Thyroid gland (tissue), 4 donors: ENCODE measurements around the gene MDGA2. TPM values are rescaled to one million over a fixed set of nuclear protein-coding genes. Genes with fewer than 3 reads are reported as not detected.
"Not testable (repeated sequence)": the region's sequence is repeated elsewhere in the genome, so short reads cannot be mapped to it uniquely, and the experiment has no call there.

Experiments used
- DNase-seq, 2 donors: peaks; one replicate each; pipeline ENCODE4 v3.0.0-alpha.2; 2019
- H3K27ac ChIP-seq, 3 donors: fragments of 200-600 bp; sonication (generic); 1 replicate in 2 of 3; 2 replicates in 1 of 3; pipeline ENCODE4 v1.5.1; 2016 to 2019; ENCODE audit warnings: mild to moderate bottlenecking in 1 of 3, moderate library complexity in 1 of 3
- H3K27me3 ChIP-seq: fragments of 200-600 bp; sonication (generic); one replicate; pipeline ENCODE4 v1.5.1; 2019
- H3K36me3 ChIP-seq, 2 donors: fragments of 200-600 bp; sonication (generic); one replicate each; pipeline ENCODE4 v1.5.1; 2016 to 2019
- H3K4me1 ChIP-seq, 2 donors: fragments of 200-600 bp; sonication (generic); one replicate each; pipeline ENCODE4 v1.5.1; 2017 to 2019
- H3K4me3 ChIP-seq, 3 donors: fragments of 200-600 bp; sonication (generic); replicated peaks in 1 of 3; 1 replicate in 2 of 3; 2 replicates in 1 of 3; pipeline ENCODE4 v1.5.1; 2016; ENCODE audit warnings: mild to moderate bottlenecking in 1 of 3
- H3K9me3 ChIP-seq: fragments of 200-600 bp; sonication (generic); one replicate; pipeline ENCODE4 v1.5.1; 2017
- CTCF ChIP-seq, 6 experiments: fragments of 200-600 bp in 3 of 6; fragments of 450-650 bp in 3 of 6; sonication (generic) in 3 of 6; IDR thresholded peaks; one replicate each; pipeline ENCODE4 v1.5.1; 2016 to 2019; ENCODE audit warnings: antibody characterized with exemption in 6 of 6, mild to moderate bottlenecking in 2 of 6, inconsistent platforms in 1 of 6, moderate library complexity in 1 of 6
- POLR2A ChIP-seq, 2 donors: fragments of 450-650 bp; IDR thresholded peaks; one replicate each; pipeline ENCODE4 v1.6.1; 2017; ENCODE audit warnings: antibody characterized with exemption in 2 of 2, mild to moderate bottlenecking in 2 of 2, moderate library complexity in 1 of 2
- WGBS, 2 donors: methylation state at CpG; one replicate each; pipeline ENCODE4 v1.1.5; 2017; 5-methylcytosine and 5-hydroxymethylcytosine counted together
- intact Hi-C: fragments of 100-400 bp; cut with DNase I; formaldehyde crosslinking; loops from one replicate; pipeline ENCODE4 v1.15.1; 2023
- total RNA-seq, 4 donors: library from RNA; depleted of rRNA; stranded (reverse); fragments of >200 nt; gene quantifications; one replicate each; pipeline ENCODE4 v1.2.3, GENCODE V29; 2016

The MDGA2 gene
- total RNA-seq, 4 donors from 2014 or later = not detected

- Histone ChIP-seq H3K27me3 (no peaks in the 10 kb centered on the region), H3K9me3 (no peaks in the 10 kb centered on the region), H3K4me3 (no peak overlapping the region), H3K4me1 (no peaks in the 10 kb centered on the region), H3K36me3 (no peaks in the 10 kb centered on the region), H3K27ac (no peak overlapping the region)
- intact Hi-C loops = no loop called here
- WGBS, 2 donors = 59 to 76% methylated on average over 1 of the region's 1 CpG
- TF ChIP-seq CTCF (IDR thresholded peaks at IDR 0.05) = no peak
- DNase-seq = no peak
Measured at GRCh38 chr14:47194055-47194454, 481.4 kb downstream of the MDGA2 start.

- H3K4me3 ChIP-seq, H3K36me3 ChIP-seq, H3K27me3 ChIP-seq, H3K4me1 ChIP-seq, H3K9me3 ChIP-seq, DNase-seq, intact Hi-C loops, H3K27ac ChIP-seq: not testable (repeated sequence)
- 87 to 91% methylated on average over 7 of the region's 7 CpGs for WGBS, 2 donors
Measured at GRCh38 chr14:47192203-47192602, 483.2 kb downstream of the MDGA2 start.

- no peak for DNase-seq
- H3K4me3 ChIP-seq = no peak overlapping the region
- no peak for TF ChIP-seq CTCF (IDR thresholded peaks at IDR 0.05)
- TF ChIP-seq POLR2A (IDR thresholded peaks at IDR 0.05) = no peak
- 89 to 92% methylated on average over 2 of the region's 2 CpGs for WGBS, 2 donors
- no peaks in the 10 kb centered on the region for H3K27me3 ChIP-seq
- no peaks in the 10 kb centered on the region for H3K36me3 ChIP-seq
- H3K27ac ChIP-seq = no peak overlapping the region
- H3K9me3 ChIP-seq = no peaks in the 10 kb centered on the region
- H3K4me1 ChIP-seq = no peaks in the 10 kb centered on the region
- intact Hi-C loops = no loop called here
Measured at GRCh38 chr14:47191700-47192099, 483.7 kb downstream of the MDGA2 start.

- TF ChIP-seq POLR2A (IDR thresholded peaks at IDR 0.05) (no peak), CTCF (IDR thresholded peaks at IDR 0.05) (no peak)
Measured at GRCh38 chr14:47189911-47190484, 485.4 kb downstream of the MDGA2 start.

GRCh38 chr14:47186486-47186885 is 488.9 kb downstream of the MDGA2 start:
- H3K27ac ChIP-seq = no peak overlapping the region
- intact Hi-C loops = no loop called here
- DNase-seq = no peak
- H3K9me3 ChIP-seq = no peaks in the 10 kb centered on the region
- no peaks in the 10 kb centered on the region for H3K36me3 ChIP-seq
- 64 to 74% methylated on average over 2 of the region's 2 CpGs for WGBS, 2 donors
- no peaks in the 10 kb centered on the region for H3K4me1 ChIP-seq
- no peaks in the 10 kb centered on the region for H3K27me3 ChIP-seq
- TF ChIP-seq CTCF (IDR thresholded peaks at IDR 0.05) (no peak), POLR2A (IDR thresholded peaks at IDR 0.05) (no peak)
- no peak overlapping the region for H3K4me3 ChIP-seq

More at GRCh38 chr14:47189911-47190484, 485.4 kb downstream of the MDGA2 start:
- no peaks in the 10 kb centered on the region for H3K36me3 ChIP-seq
- intact Hi-C loops = no loop called here
- H3K27ac ChIP-seq = no peak overlapping the region
- no peak for DNase-seq
- no peaks in the 10 kb centered on the region for H3K27me3 ChIP-seq
- 75 to 77% methylated on average over 5 of the region's 5 CpGs for WGBS, 2 donors
- no peaks in the 10 kb centered on the region for H3K9me3 ChIP-seq
- H3K4me1 ChIP-seq = no peaks in the 10 kb centered on the region
- no peak overlapping the region for H3K4me3 ChIP-seq

- no peak for DNase-seq
- TF ChIP-seq POLR2A (IDR thresholded peaks at IDR 0.05) (no peak), CTCF (IDR thresholded peaks at IDR 0.05) (no peak)
- Histone ChIP-seq H3K36me3 (no peaks in the 10 kb centered on the region), H3K27me3 (no peaks in the 10 kb centered on the region), H3K4me3 (no peak overlapping the region), H3K27ac (no peak overlapping the region), H3K9me3 (no peaks in the 10 kb centered on the region), H3K4me1 (no peaks in the 10 kb centered on the region)
- 94 to 98% methylated on average over 1 of the region's 1 CpG for WGBS, 2 donors
- intact Hi-C loops = no loop called here
Measured at GRCh38 chr14:47179906-47180305, 495.5 kb downstream of the MDGA2 start.

GRCh38 chr14:47171896-47172295 is 503.5 kb downstream of the MDGA2 start:
- H3K36me3 ChIP-seq, H3K9me3 ChIP-seq, H3K27me3 ChIP-seq, H3K4me3 ChIP-seq, intact Hi-C loops, H3K27ac ChIP-seq, DNase-seq, H3K4me1 ChIP-seq: not testable (repeated sequence)
- WGBS, 2 donors = 94% methylated on average over 9 of the region's 10 CpGs
